EL (cell line): ENCODE measurements around the gene CLNK.

Experiments used
- DNase-seq: peaks from one replicate; pipeline ENCODE4 v3.0.0-alpha.2; 2016

CLNK gene

GRCh38 chr4:10608501-10609219 is 75.9 kb downstream of the CLNK start:
- DNase-seq = no peak

- DNase-seq = no peak
Observed at GRCh38 chr4:10607206-10607605, 77.4 kb downstream of the CLNK start.

DNA sequence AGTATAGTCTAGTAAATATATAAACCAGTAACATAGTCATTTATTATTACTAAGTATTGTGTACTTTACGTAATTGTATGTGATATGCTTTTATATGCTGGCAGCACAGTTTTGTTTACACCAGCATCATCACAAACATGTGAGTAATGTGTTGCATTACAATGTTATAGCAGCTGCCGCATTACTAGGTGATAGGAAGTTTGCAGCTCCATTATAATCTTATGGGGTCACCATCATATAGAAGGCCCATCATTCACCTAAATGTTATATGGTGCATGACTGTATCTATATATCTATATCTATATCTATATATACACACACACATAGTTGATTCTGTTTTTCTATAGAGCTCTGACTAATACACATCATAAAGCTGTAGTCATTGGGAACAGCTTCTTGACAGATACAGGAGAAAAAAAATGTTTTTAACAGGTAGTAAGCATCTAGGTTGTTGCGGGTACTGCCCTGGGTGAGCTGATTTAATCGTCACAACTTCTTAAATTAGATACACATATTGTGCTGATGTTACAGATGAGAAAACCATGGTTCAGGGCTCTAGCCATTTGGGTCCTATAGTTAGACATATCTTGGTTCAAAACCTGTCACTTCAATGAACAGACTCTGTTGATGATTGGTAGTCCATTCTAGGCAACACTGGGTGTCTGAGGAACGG is 77.9 kb downstream of the CLNK start:
- DNase-seq = peak; percentile 6

DNA sequence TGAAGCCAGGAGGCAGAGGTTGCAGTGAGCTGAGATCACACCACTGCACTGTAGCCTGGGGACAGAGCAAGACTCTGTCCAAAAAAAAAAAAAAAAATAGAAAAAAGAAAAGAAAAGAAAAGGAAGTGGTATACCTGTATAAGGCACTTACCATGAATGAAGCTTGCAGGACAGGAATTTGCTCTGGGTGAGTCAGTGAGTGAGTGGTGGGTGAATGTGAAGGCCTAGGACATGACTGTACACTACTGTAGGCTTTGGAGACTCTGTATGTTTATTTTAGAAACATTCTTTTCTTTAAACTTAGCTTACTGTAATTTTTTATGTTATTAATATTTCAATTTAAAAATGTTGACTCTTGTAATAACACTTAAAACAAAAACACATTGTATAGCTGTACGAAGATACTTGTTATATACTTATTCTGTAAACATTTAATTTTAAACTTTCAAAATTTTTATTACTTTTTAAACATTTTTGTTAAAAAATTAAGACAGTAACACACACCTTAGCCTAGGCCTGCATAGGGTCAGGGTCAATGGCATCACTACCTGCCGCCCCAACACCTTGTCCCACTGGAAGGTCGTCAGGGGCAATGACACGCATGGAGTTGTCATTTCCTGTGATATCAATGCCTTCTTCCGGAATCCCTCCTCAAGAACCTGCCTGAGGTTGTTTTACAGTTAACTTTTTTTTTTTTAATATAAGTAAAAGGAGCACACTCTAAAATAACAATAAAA is 78.7 kb downstream of the CLNK start:
- peak; percentile 79 for DNase-seq

GRCh38 chr4:10605031-10605430 is 79.5 kb downstream of the CLNK start:
- no peak for DNase-seq

- no peak for DNase-seq
Observed at GRCh38 chr4:10599574-10599973, 85.0 kb downstream of the CLNK start.

- no peak for DNase-seq
Observed at GRCh38 chr4:10598829-10599228, 85.7 kb downstream of the CLNK start.

DNA sequence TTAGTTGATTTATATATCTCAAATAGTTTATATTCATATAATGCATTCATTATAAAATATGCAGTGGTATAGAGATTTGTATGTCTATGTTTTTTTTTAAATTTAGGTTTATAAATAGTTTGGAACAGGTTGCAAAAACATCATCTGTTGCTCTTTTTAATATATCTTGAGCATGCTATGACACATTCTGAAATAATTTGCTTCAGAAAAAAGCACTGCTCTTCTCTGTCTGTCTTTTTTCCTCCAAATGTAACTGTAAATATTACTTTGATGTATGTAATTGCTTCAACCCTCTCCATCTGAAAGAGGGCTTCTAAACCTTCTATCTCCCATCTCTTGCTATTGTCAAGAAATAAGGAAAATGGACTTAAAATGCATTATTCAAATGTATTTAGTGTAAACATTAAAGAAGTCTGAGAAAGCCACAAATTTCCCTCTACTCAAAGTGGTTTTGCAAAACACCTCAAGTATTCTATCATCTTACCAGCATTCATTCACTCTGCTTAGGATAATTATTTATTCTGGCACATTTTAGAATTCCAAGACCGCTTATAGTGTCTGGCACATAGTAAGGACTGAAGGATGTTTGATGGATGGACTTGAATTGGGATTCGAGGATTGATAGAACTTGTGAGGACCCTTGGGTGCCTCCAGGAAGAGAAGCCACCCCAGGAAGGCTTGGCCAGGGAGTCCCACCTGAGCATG is 87.8 kb downstream of the CLNK start:
- no peak for DNase-seq

DNA sequence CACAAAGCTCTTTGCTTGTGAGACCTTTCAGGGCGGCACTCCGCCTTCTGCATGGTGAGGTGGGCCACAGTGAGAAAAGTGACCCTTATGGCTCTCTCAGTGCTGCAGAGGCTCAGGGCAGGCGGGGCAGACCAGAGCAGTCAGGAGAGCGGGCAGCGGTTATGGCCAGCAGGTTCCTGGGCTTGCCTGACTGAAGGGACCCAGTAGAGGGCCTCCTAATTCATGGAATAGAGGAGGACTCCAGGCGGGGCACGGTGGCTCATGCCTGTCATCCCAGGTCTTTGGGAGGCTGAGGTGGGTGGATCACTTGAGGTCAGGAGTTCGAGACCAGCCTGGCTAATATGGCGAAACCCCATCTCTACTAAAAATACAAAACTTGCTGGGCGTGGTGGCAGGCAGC is 91.4 kb downstream of the CLNK start:
- no peak for DNase-seq

GRCh38 chr4:10590896-10591295 is 93.7 kb downstream of the CLNK start:
- peak; percentile 59 for DNase-seq

DNA sequence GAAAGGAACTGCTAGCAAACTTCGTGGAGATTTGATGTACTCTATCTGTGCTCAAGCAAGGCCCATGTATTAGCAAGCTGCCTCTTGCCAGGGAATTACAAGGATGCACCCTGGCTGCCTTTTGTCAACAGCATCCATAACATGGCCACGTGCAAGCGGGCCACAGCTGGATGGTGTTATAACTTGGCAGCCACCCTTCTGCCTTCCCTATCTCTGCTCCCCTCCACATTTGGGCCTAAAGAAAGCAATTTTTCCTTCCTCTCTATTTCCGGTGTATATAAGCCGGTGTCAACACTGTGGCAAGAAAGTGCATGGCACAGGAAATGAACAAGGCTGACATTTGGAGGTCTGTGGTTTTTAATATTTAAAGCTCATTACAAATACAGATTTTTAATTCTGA is 94.8 kb downstream of the CLNK start:
- DNase-seq = no peak

GRCh38 chr4:10589321-10589720 is 95.2 kb downstream of the CLNK start:
- no peak for DNase-seq

- DNase-seq = no peak
Observed at GRCh38 chr4:10587697-10588096, 96.9 kb downstream of the CLNK start.

DNA sequence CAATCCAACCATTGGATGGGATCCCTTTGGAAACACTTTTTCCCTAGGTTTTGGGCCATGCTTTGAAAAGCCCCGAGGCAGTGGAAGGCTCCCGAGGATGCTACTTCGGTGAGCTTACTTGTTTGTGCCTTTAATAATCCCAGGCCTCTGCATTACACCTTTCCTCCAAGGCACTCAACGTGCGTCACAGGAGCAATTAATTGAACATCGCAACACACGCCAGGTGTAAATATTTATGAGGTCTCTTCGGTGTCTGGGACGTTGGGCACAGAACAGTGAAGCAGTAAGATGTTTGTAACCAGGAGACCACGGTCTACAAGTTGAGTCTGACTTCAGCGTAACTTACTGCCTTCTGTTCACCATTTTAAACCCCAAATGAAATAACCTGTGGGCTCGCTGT is 97.3 kb downstream of the CLNK start:
- DNase-seq = no peak

DNA sequence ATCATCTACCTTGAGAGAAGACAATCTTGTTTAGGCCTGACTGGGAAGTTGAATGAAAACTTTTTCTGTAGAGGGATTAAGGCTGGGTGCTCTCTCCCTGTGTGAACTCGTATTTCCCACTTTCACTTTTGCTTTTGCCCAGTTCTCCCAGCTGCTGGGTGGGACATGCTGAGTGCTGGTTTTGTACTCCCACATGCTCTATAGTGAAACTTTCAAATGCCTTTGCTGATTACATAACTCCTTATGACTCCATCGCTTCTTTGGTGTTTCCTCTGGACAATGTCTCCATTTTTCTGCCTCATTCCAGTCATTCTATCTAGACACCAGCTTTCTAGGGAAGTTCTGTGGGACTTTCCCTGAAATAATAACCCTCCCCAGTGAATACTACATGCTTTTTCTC is 100.5 kb downstream of the CLNK start:
- peak; percentile 75 for DNase-seq

- no peak for DNase-seq
Observed at GRCh38 chr4:10582951-10583350, 101.6 kb downstream of the CLNK start.

DNA sequence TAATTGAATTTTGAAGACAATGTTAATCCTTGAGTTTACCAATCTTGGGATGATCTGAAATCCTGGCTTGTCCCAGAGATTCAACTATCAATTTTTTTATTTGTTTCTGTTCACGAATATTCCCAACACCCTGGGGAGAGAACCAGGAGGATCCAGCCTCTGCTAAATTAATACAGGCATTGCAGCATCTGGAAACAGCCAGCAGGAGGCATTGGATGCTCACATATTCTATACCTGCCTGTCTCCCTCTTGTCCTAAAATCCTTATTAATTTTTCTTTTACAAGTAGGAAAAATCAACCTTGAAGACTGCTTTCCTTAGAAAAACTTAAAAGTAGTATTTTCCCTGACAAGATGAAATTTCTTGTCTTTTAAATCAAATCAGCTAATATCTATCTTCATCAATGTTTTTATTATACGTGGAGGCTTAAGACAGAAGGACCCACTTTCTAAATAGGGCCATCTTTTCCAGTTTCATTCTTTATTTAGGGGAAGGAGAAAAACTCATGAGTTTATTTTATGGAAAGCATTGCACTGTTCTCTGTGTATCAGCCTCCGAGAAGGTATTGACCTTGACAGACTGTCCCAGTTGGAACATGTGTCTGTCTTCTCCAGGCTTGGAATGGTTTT is 102.4 kb downstream of the CLNK start:
- DNase-seq = peak; percentile 52

GRCh38 chr4:10581022-10581421 is 103.5 kb downstream of the CLNK start:
- no peak for DNase-seq

DNA sequence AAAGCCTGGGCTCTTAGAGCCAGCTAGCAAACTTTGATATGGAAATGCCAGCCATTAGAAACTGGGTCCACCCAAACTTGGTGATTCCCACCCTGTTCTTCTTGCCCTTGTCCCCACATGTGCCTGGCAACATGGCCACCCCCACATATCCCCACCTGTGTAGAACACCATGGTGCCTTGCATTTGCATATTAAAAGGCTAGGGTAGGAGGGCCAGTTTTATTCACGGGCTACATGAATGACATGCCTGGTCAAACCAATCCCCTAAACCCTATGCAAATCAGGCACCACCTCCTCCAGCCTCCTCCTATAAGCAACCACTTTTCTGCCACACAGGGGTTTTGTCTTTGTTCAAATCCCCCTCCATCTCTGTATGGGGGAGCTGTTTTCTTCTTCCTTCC is 104.9 kb downstream of the CLNK start:
- DNase-seq = no peak

DNA sequence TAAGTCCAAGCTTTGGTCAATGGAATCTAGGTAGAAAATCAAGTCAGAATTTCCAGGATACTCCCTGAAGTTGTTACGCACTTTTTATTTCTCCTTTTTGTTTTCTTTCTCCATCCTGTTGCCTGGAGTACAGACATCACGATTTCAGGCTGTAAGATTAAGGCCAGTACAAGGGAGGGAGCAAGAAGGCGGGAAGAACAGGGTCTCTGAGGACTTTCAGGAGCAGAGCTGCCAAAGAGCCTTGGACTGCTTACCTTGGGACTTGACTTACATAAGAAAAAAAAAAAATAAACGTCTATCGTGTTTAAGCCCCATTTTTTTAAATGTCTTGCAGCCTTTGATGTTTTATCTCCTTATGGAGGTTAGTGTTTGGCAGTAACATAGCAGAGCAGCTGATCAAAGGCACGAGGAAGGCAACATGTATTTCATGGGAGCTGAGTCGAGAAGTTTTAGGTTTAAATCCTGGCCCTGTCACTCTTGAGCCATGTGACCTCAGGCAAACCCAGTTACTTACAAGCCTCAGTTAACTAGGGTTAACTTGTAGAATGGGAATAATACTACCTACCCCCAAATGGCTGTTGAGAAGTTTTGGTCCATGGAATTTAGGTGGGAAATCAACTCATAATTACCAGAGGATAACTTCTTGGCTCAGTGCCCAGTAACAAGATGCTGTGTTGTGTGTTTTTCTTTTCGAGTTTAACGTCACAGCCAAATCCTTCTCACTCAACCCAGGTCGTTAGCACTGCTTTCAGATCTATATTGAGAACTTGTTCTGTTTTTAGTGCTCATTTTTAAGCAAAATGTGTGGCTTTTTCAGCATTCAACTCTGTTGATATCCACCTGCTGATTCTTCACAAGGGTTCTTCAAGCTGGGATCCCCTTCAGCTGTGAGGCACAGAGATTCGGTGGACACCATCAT is 106.8 kb downstream of the CLNK start:
- DNase-seq = no peak

DNA sequence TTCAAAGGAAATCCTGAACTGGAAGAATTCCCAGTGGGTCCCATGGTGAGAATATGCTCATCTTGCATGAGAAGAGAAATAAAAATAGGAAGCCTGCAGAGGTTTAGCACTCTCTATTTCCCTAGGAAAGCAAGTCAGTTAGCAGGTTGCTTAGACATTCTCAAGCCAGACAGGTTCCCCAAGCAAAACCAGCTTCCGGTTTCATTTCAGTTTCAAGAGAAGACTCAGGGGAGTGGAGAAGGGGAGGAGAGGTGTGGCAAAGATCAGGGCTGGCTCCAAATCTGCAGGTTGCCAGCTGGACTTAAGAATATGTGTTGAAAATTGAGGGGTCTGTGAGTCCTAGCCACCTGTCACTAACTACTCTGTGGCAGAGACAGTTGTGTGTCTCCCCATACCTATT is 107.5 kb downstream of the CLNK start:
- DNase-seq = no peak

GRCh38 chr4:10576236-10576635 is 108.3 kb downstream of the CLNK start:
- no peak for DNase-seq
